Sigmoid colon (tissue), 7 donors: Measurements from ENCODE around the gene GORASP1. TPM values are rescaled to one million over a fixed set of nuclear protein-coding genes. Genes with fewer than 3 reads are reported as not detected.

ENCODE experiments used
- DNase-seq: peaks from one replicate; pipeline ENCODE4 v3.0.0-alpha.2; 2019
- H3K27ac ChIP-seq, 4 donors: fragments of 200-600 bp; sonication (generic); one replicate each; pipeline ENCODE4 v1.5.1; 2016 to 2019; ENCODE audit warnings: mild to moderate bottlenecking in 1 of 4
- H3K27me3 ChIP-seq, 3 donors: fragments of 200-600 bp; sonication (generic); one replicate each; pipeline ENCODE4 v1.5.1; 2019; ENCODE audit warnings: mild to moderate bottlenecking in 1 of 3
- H3K36me3 ChIP-seq, 4 donors: fragments of 200-600 bp; sonication (generic); one replicate each; pipeline ENCODE4 v1.5.1; 2016 to 2019
- H3K4me1 ChIP-seq, 4 donors: fragments of 200-600 bp; sonication (generic); one replicate each; pipeline ENCODE4 v1.5.1; 2017 to 2019
- H3K4me3 ChIP-seq, 4 donors: fragments of 200-600 bp; sonication (generic); one replicate each; pipeline ENCODE4 v1.5.1; 2017 to 2019; ENCODE audit warnings: mild to moderate bottlenecking in 2 of 4, moderate library complexity in 1 of 4
- H3K9me3 ChIP-seq, 4 donors: fragments of 200-600 bp in 3 of 4; sonication (generic) in 3 of 4; one replicate each; pipeline versions ENCODE4 v1.5.1 to v1.6.1; 2013 to 2019
- EP300 ChIP-seq, 4 donors: sonication (generic); formaldehyde crosslinking; IDR thresholded peaks; one replicate each; pipeline ENCODE4 v1.6.1; 2017; ENCODE audit warnings: antibody characterized with exemption in 4 of 4
- POLR2A ChIP-seq, 2 donors: fragments of 450-650 bp; IDR thresholded peaks; one replicate each; pipeline ENCODE4 v1.6.1; 2016; ENCODE audit warnings: antibody characterized with exemption in 2 of 2, mild to moderate bottlenecking in 2 of 2, moderate library complexity in 2 of 2
- POLR2AphosphoS5 ChIP-seq, 4 donors: sonication (generic); formaldehyde crosslinking; IDR thresholded peaks; one replicate each; pipeline ENCODE4 v1.6.1; 2017; ENCODE audit warnings: antibody characterized with exemption in 4 of 4
- WGBS, 2 donors: extraction: QIAGEN DNeasy Blood & Tissue Kit; methylation state at CpG; one replicate each; pipeline ENCODE4 v1.1.7; 2013; 5-methylcytosine and 5-hydroxymethylcytosine counted together
- intact Hi-C: fragments of 100-400 bp; cut with DNase I; formaldehyde crosslinking; loops from one replicate; pipeline ENCODE4 v1.15.1; 2023
- polyA plus RNA-seq, 3 donors: library from polyadenylated mRNA; stranded (reverse); fragments of 200-250 nt; gene quantifications; one replicate each; pipeline ENCODE4 v1.2.3, GENCODE V29; 2013
- total RNA-seq, 4 donors: library from RNA; depleted of rRNA; stranded (reverse); fragments of >200 nt; gene quantifications; one replicate each; pipeline ENCODE4 v1.1.0, GENCODE V29; 2016
- TF ChIP-seq, protein P1 (sequence below), 4 experiments: fragments of 450-650 bp in 3 of 4; fragments of 200-600 bp in 1 of 4; IDR thresholded peaks; one replicate each; pipeline ENCODE4 v1.5.1; 2016 to 2019; ENCODE audit warnings: antibody characterized with exemption in 4 of 4, mild to moderate bottlenecking in 3 of 4, moderate library complexity in 2 of 4
- donor health status: healthy with polysubstance abuse.
- donor health status: Bipolar disorder and iron deficiency.
- donor health status: healthy.

GORASP1 gene
- total and polyA plus RNA-seq, 7 donors: 35.4 to 54.5 (median 48.2) TPM

DNA sequence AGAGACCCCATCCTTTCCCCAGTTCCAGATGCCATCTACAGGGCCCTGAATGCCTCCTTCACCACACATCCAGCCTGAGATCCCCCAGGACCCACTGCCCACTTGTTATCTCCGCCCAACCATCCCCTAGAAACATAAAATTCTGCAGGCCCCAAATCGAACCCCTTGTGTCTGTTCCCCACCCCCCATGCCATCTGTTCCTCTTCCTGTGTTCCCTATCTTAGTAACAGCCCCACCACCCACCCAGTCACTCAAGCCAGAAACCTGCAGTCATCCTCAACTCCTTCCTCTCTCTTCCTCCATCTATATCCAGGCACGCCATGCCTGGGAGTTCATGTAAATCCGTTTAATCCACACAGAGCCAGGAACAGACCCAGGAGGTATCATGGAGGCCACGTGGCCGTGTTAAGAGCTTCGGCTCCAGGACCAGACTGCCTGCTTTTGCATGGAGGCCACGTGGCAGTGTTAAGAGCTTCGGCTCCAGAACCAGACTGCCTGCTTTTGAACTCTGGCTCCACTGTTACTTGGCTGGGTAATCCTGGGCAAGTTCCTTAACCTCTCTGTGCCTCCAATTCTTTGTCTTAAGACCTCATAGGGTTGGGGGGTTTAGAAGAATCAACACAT is 41.1 kb upstream of the GORASP1 start:
- TF ChIP-seq EP300 (IDR thresholded peaks at IDR 0.05): no peak
- no peak for TF ChIP-seq POLR2AphosphoS5 (IDR thresholded peaks at IDR 0.05)
- TF ChIP-seq, protein P1, sequence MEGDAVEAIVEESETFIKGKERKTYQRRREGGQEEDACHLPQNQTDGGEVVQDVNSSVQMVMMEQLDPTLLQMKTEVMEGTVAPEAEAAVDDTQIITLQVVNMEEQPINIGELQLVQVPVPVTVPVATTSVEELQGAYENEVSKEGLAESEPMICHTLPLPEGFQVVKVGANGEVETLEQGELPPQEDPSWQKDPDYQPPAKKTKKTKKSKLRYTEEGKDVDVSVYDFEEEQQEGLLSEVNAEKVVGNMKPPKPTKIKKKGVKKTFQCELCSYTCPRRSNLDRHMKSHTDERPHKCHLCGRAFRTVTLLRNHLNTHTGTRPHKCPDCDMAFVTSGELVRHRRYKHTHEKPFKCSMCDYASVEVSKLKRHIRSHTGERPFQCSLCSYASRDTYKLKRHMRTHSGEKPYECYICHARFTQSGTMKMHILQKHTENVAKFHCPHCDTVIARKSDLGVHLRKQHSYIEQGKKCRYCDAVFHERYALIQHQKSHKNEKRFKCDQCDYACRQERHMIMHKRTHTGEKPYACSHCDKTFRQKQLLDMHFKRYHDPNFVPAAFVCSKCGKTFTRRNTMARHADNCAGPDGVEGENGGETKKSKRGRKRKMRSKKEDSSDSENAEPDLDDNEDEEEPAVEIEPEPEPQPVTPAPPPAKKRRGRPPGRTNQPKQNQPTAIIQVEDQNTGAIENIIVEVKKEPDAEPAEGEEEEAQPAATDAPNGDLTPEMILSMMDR (IDR thresholded peaks at IDR 0.05): no peak
- TF ChIP-seq POLR2A (IDR thresholded peaks at IDR 0.05): no peak
- Histone ChIP-seq H3K27ac (peak overlapping the region; percentile 97 to 100 (median 100)), H3K9me3 (no peaks in the 10 kb centered on the region), H3K27me3 (no peaks in the 10 kb centered on the region), H3K36me3 (peaks cover 9 to 31% (median 16%) of the 10 kb centered on the region in 4 donors), H3K4me3 (peak overlapping the region in 1 of 4 donors; percentile 32), H3K4me1 (peaks cover 0 to 74% (median 68%) of the 10 kb centered on the region in 4 donors)
- 40 to 58% methylated on average over 9 of the region's 9 CpGs for WGBS, 2 donors
- DNase-seq: no peak
- intact Hi-C loops: no loop called here

DNA sequence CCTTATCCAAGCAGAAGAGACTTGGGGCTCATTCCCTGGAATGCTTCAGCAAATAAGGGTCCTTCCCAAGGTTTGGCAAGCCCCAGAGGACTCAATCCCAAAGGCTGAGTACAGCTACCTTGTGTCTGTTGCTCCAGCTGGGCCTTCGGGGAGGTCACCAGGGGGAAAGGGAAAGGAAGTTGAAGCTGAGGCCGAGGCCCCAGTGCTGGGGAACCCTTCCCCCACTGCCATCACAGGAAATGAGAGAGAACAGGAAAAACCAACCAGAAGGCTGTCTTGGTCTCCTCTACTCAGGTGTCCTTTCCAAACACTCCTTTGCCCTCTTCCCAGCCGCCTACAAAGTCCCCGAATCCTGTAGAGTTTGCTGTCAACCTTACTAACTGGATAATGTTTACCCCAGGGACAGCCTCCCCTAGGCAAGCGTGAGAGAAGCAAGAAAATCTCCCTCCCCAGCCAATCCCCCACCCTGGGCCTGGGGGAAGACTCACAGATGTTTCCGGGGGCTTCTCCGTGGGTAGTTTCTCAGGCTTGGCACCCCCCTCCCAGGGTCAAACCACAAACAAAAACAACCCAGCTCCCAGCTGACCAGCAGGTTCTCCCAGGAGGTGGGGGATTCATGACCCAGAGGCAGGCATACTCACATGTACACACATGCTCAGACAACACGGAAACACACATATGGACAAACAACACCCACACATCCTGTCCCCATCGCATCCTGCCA is 40.4 kb upstream of the GORASP1 start:
- H3K9me3 ChIP-seq: no peaks in the 10 kb centered on the region
- H3K36me3 ChIP-seq: peaks cover 16 to 38% (median 23%) of the 10 kb centered on the region in 4 donors
- H3K27ac ChIP-seq: peak overlapping the region; percentile 97 to 100 (median 100)
- 21 to 55% methylated on average over 9 of the region's 9 CpGs for WGBS, 2 donors
- H3K4me1 ChIP-seq: peaks cover 0 to 73% (median 68%) of the 10 kb centered on the region in 4 donors
- H3K4me3 ChIP-seq: peak overlapping the region in 2 of 4 donors; percentile 18 to 32
- DNase-seq: no peak
- intact Hi-C loops: no loop called here
- H3K27me3 ChIP-seq: no peaks in the 10 kb centered on the region
- TF ChIP-seq POLR2AphosphoS5 (IDR thresholded peaks at IDR 0.05) (no peak), POLR2A (IDR thresholded peaks at IDR 0.05) (no peak), EP300 (IDR thresholded peaks at IDR 0.05) (no peak)
- TF ChIP-seq, protein P1 (IDR thresholded peaks at IDR 0.05): no peak

DNA sequence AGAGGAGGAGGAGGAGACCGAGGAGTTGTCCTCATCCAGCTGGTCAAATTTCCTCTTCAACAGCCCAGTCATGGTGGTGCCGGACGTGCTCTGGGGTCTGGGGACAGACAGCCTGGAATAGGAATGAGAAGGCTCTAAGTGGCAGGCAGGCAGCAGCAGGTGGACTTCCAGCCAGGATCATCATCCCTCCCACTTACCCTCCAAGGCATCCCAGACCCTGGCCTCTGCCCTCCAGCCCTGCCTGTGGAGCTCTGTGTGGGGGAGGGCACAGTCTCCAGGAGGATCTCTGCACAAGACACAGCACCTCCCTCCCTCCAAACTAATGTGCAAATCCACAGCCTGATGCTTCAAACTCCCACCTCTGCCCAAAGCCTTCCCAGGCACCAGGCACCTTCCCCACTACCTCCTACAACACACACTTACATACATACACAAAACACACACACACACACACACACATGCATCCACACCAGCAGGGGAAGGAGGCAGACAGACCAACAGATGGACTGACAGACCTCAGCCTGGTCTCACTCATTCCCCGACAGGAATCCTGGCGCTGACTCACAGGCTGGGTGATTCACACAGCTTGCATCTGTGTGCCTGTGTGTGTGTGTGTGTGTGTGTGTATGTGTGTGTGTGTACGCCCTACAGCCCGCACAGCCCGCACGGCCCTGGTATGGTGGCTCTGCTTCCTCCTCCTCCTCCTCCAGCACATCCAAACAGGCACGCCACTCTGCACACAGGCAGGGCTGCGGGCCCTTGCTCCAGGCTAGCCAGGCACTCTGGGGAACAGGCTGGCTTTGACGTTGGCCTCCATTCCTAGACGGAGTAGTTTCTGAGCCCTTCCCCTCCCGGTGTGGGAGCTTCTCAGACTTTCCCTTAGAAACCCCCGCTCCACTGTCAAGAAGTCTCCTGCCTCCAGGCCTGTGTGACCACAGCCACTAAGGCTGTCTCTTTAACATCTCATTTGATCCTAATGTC is 39.5 kb upstream of the GORASP1 start:
- intact Hi-C loops: no loop called here
- Histone ChIP-seq H3K27me3 (no peaks in the 10 kb centered on the region), H3K9me3 (no peaks in the 10 kb centered on the region), H3K27ac (peak overlapping the region; percentile 97 to 100 (median 100)), H3K36me3 (peaks cover 26 to 47% (median 31%) of the 10 kb centered on the region in 4 donors), H3K4me1 (peaks cover 0 to 75% (median 71%) of the 10 kb centered on the region in 4 donors), H3K4me3 (peak overlapping the region in 2 of 4 donors; percentile 18 to 32)
- DNase-seq: peak; percentile 90
- TF ChIP-seq EP300 (IDR thresholded peaks at IDR 0.05): no peak
- peak in 1 of 2 donors; percentile 13 for TF ChIP-seq POLR2A (IDR thresholded peaks at IDR 0.05)
- TF ChIP-seq, protein P1 (IDR thresholded peaks at IDR 0.05): no peak
- peak; percentile 13 to 70 (median 51) for TF ChIP-seq POLR2AphosphoS5 (IDR thresholded peaks at IDR 0.05)
- 21 to 27% methylated on average over 15 of the region's 15 CpGs for WGBS, 2 donors

DNA sequence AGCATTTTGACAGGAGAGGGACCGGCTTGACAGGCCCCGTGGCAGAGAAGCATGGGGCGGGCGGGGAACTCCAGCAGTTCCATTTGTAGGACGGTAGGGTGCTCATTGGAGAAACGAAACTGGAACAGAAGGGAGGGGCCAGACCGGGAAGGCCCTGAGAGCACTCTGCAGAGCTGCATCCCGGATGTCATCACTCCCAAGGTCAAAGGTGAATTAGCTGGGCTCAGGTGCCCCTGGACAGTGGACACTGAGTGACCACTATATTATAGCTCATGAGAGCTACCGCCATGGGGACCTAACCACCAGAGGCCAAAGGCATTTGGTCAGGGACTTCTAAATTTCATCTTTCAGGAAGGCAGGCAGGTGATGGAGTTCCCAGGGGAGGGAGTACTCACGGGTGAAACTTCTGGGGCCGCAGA is 38.7 kb upstream of the GORASP1 start:
- Histone ChIP-seq H3K27ac (peak overlapping the region; percentile 97 to 100 (median 100)), H3K9me3 (no peaks in the 10 kb centered on the region), H3K36me3 (peaks cover 27 to 55% (median 32%) of the 10 kb centered on the region in 4 donors), H3K4me3 (no peak overlapping the region), H3K27me3 (no peaks in the 10 kb centered on the region), H3K4me1 (peaks cover 0 to 75% (median 71%) of the 10 kb centered on the region in 4 donors)
- DNase-seq: peak; percentile 76
- TF ChIP-seq POLR2A (IDR thresholded peaks at IDR 0.05): no peak
- TF ChIP-seq, protein P1 (IDR thresholded peaks at IDR 0.05): peak in 1 of 4 experiments; percentile 23
- peak in 1 of 4 donors; percentile 26 for TF ChIP-seq POLR2AphosphoS5 (IDR thresholded peaks at IDR 0.05)
- intact Hi-C loops: no loop called here
- WGBS, 2 donors: 26 to 49% methylated on average over 11 of the region's 11 CpGs
